8988T (cell line): Measurements from ENCODE around the gene EPAS1.

Source experiments
- DNase-seq: peaks from one replicate; pipeline ENCODE4 v3.0.0; 2011

EPAS1 gene

GRCh38 chr2:46411985-46412384 is 114.8 kb downstream of the EPAS1 start:
- DNase-seq: no peak

- no peak for DNase-seq
These were observed 115.9 kb downstream of the EPAS1 start for GRCh38 chr2:46413111-46413510.

GRCh38 chr2:46413631-46414030 is 116.4 kb downstream of the EPAS1 start:
- DNase-seq: no peak

GRCh38 chr2:46414701-46415100 is 117.5 kb downstream of the EPAS1 start:
- DNase-seq: no peak

- no peak for DNase-seq
These were observed 119.1 kb downstream of the EPAS1 start for GRCh38 chr2:46416280-46416679.

GRCh38 chr2:46416739-46417403 is 119.7 kb downstream of the EPAS1 start:
- DNase-seq: no peak

GRCh38 chr2:46420945-46421344 is 123.7 kb downstream of the EPAS1 start:
- no peak for DNase-seq

GRCh38 chr2:46421361-46421760 is 124.2 kb downstream of the EPAS1 start:
- DNase-seq: no peak

GRCh38 chr2:46422717-46423394 is 125.6 kb downstream of the EPAS1 start:
- DNase-seq: no peak

- DNase-seq: no peak
These were observed 127.7 kb downstream of the EPAS1 start for GRCh38 chr2:46424937-46425336.

- DNase-seq: no peak
These were observed 131.8 kb downstream of the EPAS1 start for GRCh38 chr2:46428911-46429436.

- DNase-seq: no peak
These were observed 133.2 kb downstream of the EPAS1 start for GRCh38 chr2:46430413-46430812.

GRCh38 chr2:46430992-46431391 is 133.8 kb downstream of the EPAS1 start:
- DNase-seq: no peak

GRCh38 chr2:46431481-46432235 is 134.5 kb downstream of the EPAS1 start:
- DNase-seq: no peak

GRCh38 chr2:46434851-46435273 is 137.7 kb downstream of the EPAS1 start:
- DNase-seq: no peak

GRCh38 chr2:46435353-46435752 is 138.1 kb downstream of the EPAS1 start:
- DNase-seq: no peak

GRCh38 chr2:46435796-46436360 is 138.7 kb downstream of the EPAS1 start:
- DNase-seq: no peak
